T-helper 1 cell treated with Interleukin-12 subunit alpha and Interleukin-12 subunit beta and Interleukin-4 antibody, amounts not matched to agents 30 ng/mL and 1 ng/mL, for 36 hours (primary cell): ENCODE results near the gene MYBPHL. TPM values are rescaled to one million over a fixed set of nuclear protein-coding genes. Genes with fewer than 3 reads are reported as not detected.

Experiments used
- intact Hi-C: fragments of 100-400 bp; cut with micrococcal nuclease; formaldehyde crosslinking; loops from one replicate; pipeline ENCODE4 v1.15.1; 2024
- total RNA-seq: library from RNA; stranded (reverse); gene quantifications from 2 replicates; pipeline ENCODE4 v1.2.3, GENCODE V29; 2022

Gene MYBPHL
- total RNA-seq = not detected in 2 replicates

DNA sequence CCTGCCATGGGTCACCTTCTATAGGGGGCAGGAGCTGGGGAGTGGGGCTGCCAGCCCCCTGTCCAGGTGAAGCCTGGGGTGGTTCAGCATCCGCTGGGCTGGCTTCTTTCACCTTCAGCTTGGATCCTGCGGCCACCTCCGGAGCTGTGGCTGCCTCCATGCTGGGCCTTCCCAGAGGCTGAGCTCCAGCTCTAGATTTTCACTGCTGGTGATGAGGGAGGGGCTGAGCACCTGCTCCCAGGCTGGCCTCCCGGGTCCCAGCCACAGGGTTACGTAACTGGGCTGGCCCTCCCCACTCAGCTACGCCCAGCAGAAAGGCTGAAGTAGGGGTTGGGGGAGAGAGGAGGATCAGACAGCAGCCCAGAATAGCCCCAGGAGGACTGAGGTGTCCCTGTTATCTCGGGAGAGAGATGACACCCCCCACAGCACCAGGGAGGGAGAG, at the start of gene MYBPHL:
Gene MYBPHL (minus strand): TSS at position 180 of the 442 bp plus-strand sequence. CDS start 20 bp downstream, at position 160.
- intact Hi-C loops = no loop called here

DNA sequence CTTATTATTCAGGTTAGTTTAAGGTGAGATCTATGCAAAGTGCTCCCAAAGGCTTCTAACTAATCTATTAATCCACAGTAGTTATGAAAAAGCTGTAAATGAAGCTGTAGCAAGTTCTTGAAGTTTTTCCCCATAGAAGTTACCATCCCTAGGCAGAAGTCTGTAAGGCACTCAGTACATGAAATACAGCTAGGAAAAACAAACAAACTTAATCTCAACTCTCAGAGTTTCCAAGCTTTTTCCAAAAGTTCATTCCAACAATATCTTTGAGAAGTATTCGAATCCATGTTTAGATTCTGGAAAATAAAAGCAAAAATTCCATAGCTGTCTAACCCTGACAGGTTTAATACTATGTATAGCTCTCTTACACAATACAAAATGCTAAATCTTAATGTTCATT, 49.7 kb upstream of the MYBPHL start:
- intact Hi-C loops = no loop called here

DNA sequence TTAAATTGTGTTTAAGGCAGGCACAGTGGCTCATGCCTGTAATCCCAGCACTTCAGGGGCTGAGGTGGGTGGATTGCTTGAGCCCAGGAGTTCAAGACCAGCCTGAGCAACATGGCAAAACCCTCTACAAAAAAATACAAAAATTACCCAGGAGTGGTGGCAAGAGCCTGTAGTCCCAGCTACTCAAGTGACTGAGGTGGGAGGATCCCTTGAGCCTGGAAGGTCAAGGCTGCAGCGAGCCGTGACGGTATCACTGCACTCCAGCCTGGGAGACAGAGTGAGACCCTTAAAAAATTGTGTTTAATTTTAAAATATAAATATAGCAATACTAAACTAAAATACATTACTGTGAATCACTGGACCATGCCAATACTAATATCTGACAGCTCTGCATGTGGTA, 48.1 kb upstream of the MYBPHL start:
- intact Hi-C loops = no loop called here

- intact Hi-C loops = no loop called here
Observed at GRCh38 chr1:109351457-109351856, 44.6 kb upstream of the MYBPHL start.

- intact Hi-C loops = no loop called here
Observed at GRCh38 chr1:109350655-109351054, 43.8 kb upstream of the MYBPHL start.

GRCh38 chr1:109350182-109350581, 43.4 kb upstream of the MYBPHL start:
- intact Hi-C loops = no loop called here

DNA sequence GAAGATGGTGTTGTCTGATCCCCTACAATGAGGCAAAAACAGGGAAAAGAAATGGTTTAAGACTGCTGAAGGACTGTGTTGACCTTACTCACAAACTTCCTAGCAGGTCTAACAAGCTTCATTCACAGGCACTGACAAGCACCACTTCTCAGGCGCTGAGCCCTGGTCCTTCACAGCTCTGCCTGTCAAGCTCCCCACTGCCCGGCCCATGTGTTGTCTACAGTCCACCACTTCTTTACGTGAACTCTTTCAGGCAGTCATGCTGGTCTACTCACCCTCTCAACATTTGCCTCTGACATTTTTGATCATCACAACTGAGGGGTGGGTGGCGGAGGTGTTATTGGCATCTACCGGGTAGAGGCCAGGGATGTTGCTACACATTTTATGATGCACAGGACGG, 40.7 kb upstream of the MYBPHL start:
- intact Hi-C loops = no loop called here

DNA sequence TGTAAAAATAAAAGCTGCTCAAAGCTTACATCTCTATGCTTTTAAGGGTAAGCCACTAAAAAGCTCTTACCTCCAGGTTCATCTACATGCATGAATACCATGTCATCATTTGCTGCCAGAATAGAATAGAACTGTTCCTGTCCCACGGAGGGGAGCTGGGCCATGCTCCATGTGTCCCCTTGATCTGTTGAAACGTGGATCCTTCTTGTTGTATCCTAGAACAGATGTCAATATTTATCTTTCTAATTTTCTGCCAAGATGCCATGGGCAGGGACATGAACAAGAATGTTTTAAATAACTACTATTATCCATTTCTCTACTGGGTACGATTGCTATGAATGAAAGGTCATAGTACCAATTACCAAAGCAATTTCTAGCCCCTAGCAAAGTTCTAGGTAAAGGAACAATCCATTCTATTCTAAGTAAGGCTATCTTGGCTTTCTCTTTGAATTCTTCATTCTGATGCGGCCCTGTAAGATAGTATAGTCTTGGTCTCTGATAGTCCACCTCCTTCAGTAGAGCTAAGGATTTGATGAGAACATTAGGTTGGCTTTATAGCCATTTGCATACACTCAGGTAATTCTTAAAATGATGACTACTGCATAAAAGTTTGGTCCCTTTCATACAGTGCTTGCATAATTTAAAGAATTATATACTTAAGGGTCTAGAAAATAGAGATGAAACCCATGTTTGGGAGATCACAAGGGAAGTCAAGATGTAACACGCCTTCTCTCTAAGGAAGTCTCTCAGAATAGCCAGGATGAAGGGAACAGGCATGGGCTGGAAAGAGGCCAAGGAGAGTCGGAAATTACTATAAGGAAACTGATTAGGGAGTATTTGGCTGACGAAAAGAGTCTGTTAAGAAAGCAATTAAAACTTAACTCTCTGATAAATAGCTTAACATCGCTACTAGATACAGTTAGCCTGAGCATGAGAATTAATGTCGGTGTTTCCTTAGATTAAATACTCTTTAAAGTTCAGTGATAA, 35.4 kb upstream of the MYBPHL start:
- intact Hi-C loops = no loop called here

- intact Hi-C loops = loop anchor here (5.0 kb wide), 1 partner anchor 34 kb away; no protein-coding TSS in a partner anchor
Observed at GRCh38 chr1:109338608-109339007, 31.8 kb upstream of the MYBPHL start.

- intact Hi-C loops = loop anchor here (5.0 kb wide), 1 partner anchor 34 kb away; no protein-coding TSS in a partner anchor
Observed at GRCh38 chr1:109338091-109338490, 31.3 kb upstream of the MYBPHL start.

- intact Hi-C loops = loop anchor here (5.0 kb wide), 1 partner anchor 37 kb away; no protein-coding TSS in a partner anchor
Observed at GRCh38 chr1:109335091-109335490, 28.3 kb upstream of the MYBPHL start.

DNA sequence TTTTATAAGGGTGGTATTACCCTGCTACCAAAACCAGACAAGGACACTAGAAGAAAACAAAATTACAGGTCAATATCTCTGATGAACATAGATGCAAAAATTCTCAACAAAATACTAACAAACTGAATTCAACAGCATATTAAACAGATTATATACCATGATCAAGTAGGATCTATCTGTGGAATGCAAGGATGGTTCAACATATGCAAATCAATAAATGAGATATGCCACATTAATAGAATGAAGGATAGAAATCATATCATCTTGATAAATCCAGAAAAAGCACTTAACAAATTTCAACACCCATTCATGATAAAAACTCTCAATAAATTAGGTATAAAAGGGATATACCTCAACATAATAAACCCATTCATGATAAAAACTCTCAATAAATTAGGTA, 24.3 kb upstream of the MYBPHL start:
- intact Hi-C loops = no loop called here

DNA sequence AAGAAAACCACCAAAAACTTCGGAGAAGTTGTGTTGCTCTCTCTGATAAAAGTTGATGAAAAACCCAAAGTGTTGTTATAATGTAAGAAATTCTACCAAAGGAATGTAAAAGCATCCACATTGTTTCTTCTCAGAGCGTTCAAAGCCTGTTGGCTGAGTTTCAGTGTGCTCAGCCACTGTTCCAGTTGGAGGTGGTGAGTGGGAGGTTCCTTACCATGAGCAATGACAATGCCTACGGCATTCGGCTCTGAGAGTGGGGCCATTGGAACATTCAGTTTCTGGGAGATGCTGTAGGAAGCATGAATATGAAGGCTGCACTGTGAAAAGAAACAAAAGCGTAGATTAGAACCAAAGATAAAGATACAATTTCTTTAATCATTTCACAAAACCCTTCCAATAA, 20.5 kb upstream of the MYBPHL start:
- intact Hi-C loops = no loop called here

- intact Hi-C loops = no loop called here
Observed at GRCh38 chr1:109322974-109323373, 16.2 kb upstream of the MYBPHL start.

DNA sequence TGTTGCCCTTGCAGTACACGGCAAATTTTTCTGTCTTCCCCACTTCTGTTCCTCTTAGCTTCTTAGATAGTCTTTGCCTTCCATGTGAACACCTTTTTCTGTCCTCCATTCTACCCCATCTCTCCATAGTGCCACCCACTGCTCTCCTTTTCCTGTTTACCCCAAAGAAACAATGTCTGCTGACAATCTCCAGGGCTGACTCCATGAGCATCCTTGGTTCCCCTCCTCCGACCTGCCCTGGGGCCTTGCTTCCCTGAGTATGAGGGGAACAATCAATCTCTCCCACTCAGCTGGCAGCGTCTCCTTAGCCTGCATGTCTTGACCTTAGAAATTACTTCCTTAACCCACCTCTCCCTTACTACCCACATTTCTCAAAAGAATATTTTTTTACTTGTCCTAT, 12.3 kb upstream of the MYBPHL start:
- intact Hi-C loops = no loop called here

DNA sequence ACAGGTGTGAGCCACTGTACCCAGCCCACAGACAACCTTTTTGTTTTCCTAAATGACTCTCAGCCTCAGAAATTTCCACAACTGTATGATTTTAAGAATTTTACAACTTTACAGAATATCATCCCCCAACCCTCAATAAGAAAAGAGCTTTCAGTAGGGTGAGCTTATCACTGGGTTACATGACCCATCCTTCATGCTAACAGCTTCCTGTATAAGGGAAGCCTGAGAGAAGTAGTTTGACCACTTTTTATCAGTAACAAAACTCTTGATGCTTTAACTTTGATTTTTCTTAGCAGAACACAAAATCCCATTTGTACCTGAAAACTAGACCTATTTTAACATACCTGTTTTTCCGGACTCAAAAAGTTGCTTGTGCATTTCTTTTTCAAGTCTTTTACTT, 9.7 kb upstream of the MYBPHL start:
- intact Hi-C loops = no loop called here

GRCh38 chr1:109315288-109315687, 8.5 kb upstream of the MYBPHL start:
- intact Hi-C loops = no loop called here

GRCh38 chr1:109314795-109315194, 8.0 kb upstream of the MYBPHL start:
- intact Hi-C loops = no loop called here

GRCh38 chr1:109312978-109313775, 6.4 kb upstream of the MYBPHL start:
- intact Hi-C loops = no loop called here

GRCh38 chr1:109312246-109312645, 5.4 kb upstream of the MYBPHL start:
- intact Hi-C loops = no loop called here

GRCh38 chr1:109309347-109309746, 2.5 kb upstream of the MYBPHL start:
- intact Hi-C loops = no loop called here
